ENCODE measurements around the gene PRSS56.

The PRSS56 gene

DNA sequence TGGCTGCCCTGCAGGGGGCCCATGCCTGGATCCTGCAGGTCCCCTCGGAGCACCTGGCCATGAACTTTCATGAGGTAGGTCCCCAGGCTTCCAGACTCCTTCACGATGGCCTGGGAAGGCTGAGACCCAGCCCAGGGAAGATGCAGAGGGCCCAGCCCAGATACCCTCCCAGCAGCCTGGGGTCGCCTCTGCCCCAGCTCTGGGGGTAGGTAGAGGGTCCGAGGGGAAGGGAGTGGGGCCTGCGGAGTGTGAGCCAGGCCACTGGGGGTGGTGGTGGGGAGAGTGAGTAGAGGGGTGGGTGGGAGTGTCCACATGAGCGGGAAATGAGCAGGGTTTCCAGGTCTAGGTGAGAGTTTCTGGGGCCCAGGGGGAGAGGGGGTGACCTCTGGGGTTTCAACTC lies 4.6 kb downstream of the PRSS56 start:
- TF ChIP-seq YY1 (IDR thresholded peaks at IDR 0.05; ENCODE audit: low read depth) = no peak
- no peak for TF ChIP-seq EP300 (IDR thresholded peaks at IDR 0.05; ENCODE audit: borderline replicate concordance)
- no peak for TF ChIP-seq CREB1 (IDR thresholded peaks at IDR 0.05; ENCODE audit: low read depth)
- TF ChIP-seq, protein P1, sequence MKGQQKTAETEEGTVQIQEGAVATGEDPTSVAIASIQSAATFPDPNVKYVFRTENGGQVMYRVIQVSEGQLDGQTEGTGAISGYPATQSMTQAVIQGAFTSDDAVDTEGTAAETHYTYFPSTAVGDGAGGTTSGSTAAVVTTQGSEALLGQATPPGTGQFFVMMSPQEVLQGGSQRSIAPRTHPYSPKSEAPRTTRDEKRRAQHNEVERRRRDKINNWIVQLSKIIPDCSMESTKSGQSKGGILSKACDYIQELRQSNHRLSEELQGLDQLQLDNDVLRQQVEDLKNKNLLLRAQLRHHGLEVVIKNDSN (IDR thresholded peaks at IDR 0.05) = no peak
- no peak for TF ChIP-seq TCF12 (IDR thresholded peaks at IDR 0.05; ENCODE audit: low read depth)
- no peak for TF ChIP-seq TEAD4 (IDR thresholded peaks at IDR 0.05)
- no peak for TF ChIP-seq EGR1 (IDR thresholded peaks at IDR 0.05)
- no peak for TF ChIP-seq CEBPB (IDR thresholded peaks at IDR 0.05)
- no peak for TF ChIP-seq FOXM1 (IDR thresholded peaks at IDR 0.05; ENCODE audit: borderline replicate concordance, low read depth)

DNA sequence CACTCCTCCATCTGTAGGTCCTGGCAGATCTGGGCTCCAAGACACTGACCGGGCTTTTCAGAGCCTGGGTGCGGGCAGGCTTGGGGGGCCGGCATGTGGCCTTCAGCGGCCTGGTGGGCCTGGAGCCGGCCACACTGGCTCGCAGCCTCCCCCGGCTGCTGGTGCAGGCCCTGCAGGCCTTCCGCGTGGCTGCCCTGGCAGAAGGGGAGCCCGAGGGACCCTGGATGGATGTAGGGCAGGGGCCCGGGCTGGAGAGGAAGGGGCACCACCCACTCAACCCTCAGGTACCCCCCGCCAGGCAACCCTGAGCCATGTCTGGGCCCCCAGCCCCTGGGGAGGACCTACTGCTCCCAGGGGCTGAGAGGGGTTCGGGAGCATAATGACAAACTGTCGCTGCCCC lies 5.0 kb downstream of the PRSS56 start:
- TF ChIP-seq RAD21 (IDR thresholded peaks at IDR 0.05; ENCODE audit: low read depth) (no peak), NFIC (IDR thresholded peaks at IDR 0.05) (no peak), ZBTB7A (IDR thresholded peaks at IDR 0.05; ENCODE audit: low read depth) (no peak; the same call in 1 of the 2 replicates), CREB1 (IDR thresholded peaks at IDR 0.05; ENCODE audit: low read depth) (no peak), EP300 (IDR thresholded peaks at IDR 0.05; ENCODE audit: borderline replicate concordance) (no peak), TAF1 (IDR thresholded peaks at IDR 0.05; ENCODE audit: low read depth) (no peak)
- TF ChIP-seq, protein P2, sequence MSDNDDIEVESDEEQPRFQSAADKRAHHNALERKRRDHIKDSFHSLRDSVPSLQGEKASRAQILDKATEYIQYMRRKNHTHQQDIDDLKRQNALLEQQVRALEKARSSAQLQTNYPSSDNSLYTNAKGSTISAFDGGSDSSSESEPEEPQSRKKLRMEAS (IDR thresholded peaks at IDR 0.05) = no peak
- TF ChIP-seq, protein P3, sequence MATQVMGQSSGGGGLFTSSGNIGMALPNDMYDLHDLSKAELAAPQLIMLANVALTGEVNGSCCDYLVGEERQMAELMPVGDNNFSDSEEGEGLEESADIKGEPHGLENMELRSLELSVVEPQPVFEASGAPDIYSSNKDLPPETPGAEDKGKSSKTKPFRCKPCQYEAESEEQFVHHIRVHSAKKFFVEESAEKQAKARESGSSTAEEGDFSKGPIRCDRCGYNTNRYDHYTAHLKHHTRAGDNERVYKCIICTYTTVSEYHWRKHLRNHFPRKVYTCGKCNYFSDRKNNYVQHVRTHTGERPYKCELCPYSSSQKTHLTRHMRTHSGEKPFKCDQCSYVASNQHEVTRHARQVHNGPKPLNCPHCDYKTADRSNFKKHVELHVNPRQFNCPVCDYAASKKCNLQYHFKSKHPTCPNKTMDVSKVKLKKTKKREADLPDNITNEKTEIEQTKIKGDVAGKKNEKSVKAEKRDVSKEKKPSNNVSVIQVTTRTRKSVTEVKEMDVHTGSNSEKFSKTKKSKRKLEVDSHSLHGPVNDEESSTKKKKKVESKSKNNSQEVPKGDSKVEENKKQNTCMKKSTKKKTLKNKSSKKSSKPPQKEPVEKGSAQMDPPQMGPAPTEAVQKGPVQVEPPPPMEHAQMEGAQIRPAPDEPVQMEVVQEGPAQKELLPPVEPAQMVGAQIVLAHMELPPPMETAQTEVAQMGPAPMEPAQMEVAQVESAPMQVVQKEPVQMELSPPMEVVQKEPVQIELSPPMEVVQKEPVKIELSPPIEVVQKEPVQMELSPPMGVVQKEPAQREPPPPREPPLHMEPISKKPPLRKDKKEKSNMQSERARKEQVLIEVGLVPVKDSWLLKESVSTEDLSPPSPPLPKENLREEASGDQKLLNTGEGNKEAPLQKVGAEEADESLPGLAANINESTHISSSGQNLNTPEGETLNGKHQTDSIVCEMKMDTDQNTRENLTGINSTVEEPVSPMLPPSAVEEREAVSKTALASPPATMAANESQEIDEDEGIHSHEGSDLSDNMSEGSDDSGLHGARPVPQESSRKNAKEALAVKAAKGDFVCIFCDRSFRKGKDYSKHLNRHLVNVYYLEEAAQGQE (IDR thresholded peaks at IDR 0.05; ENCODE audit: low read depth) = no peak
- TF ChIP-seq, protein P1 (IDR thresholded peaks at IDR 0.05) = no peak

DNA sequence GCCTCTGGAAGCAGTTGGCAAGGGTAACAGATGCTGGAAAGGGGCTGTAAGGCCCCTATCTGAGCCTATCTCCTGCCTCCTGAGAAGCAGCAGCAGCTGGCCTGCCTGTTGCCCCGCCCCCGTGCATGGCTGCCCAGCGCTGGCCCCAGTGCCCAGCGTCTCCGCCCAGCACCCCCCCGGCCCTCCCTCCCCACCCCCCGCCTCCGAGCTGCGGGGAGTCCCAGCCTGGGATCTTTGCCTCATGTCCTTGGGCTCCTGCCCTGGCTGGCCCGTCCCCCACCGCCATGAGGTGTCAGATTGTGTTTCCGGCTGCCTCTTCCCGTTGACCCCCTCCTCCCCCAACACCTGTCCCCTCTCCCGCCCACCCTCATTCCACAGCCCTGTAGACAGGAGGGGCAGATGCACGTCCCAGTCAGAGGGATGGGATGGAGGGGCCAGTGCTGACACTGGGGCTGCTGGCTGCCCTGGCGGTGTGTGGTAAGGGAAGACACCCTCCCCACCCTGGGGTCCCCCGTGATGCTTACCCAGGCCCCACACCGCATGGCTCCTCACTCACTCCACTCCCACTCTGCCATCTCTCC lies 5.7 kb downstream of the PRSS56 start, which contains the start of gene CHRND:
CHRND (plus strand) TSS at position 370 of the 581 bp plus-strand sequence; CDS start at position 426, 56 bp downstream.
- TF ChIP-seq CEBPB (IDR thresholded peaks at IDR 0.05) = no peak
- TF ChIP-seq YY1 (IDR thresholded peaks at IDR 0.05; ENCODE audit: low read depth) = 0 out of 2 replicates have a peak, but pooled peaks have one; percentile 30

DNA sequence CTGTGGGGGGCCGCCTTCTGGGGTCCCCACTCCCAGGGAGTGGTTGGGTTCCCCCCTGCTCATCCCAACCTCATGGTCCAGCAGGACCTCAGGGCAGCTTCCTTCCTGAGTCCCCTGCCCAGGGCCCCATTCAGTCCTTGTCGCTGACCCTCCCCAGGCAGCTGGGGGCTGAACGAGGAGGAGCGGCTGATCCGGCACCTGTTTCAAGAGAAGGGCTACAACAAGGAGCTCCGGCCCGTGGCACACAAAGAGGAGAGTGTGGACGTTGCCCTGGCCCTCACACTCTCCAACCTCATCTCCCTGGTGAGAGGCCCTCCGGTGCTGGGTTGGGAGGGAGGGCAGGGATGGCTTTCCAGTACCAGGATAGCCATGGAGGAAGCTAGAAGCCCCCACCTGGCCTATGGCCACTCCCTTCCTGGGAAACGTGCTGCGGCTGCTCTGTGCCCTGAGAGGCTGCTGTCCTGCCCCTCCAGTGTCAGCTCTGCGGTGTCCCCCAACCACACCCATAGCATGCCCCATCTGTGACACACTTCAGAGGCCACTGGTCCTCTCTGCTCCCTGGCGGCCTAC lies 6.3 kb downstream of the PRSS56 start:
- no peak for TF ChIP-seq CEBPB (IDR thresholded peaks at IDR 0.05)

DNA sequence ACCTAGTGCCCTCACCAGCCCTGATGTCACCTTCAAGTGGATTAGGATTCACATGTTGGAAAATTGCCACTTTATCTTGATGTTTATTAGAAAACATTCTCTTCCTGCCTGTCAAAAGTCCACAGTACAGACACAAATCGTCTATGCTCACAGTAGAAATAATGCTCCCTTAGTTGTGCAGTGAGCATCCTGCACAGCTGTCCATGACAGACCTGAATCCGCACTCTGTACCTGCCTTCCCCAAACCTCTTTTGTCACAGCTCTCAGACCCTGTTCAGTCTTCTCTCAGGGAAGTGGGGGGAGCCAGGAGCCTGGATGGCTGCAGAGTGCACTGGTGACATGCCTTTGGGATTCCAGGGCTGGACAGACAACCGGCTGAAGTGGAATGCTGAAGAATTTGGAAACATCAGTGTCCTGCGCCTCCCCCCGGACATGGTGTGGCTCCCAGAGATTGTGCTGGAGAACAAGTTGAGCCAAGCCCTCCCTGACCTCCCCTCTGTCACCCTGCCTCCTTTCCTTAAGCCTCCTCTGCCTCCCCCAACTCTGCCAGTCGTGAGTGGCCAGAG lies 7.8 kb downstream of the PRSS56 start:
- TF ChIP-seq CEBPB (IDR thresholded peaks at IDR 0.05) (no peak), CREB1 (IDR thresholded peaks at IDR 0.05; ENCODE audit: low read depth) (no peak), EP300 (IDR thresholded peaks at IDR 0.05; ENCODE audit: borderline replicate concordance) (no peak), NFIC (IDR thresholded peaks at IDR 0.05) (no peak), TAF1 (IDR thresholded peaks at IDR 0.05; ENCODE audit: low read depth) (no peak), EGR1 (IDR thresholded peaks at IDR 0.05) (no peak), RAD21 (IDR thresholded peaks at IDR 0.05; ENCODE audit: low read depth) (no peak), TEAD4 (IDR thresholded peaks at IDR 0.05) (no peak), ZBTB7A (IDR thresholded peaks at IDR 0.05; ENCODE audit: low read depth) (no peak), FOXM1 (IDR thresholded peaks at IDR 0.05; ENCODE audit: borderline replicate concordance, low read depth) (no peak), TCF12 (IDR thresholded peaks at IDR 0.05; ENCODE audit: low read depth) (no peak), YY1 (IDR thresholded peaks at IDR 0.05; ENCODE audit: low read depth) (no peak)
- TF ChIP-seq, protein P1 (IDR thresholded peaks at IDR 0.05) = no peak
- TF ChIP-seq, protein P3 (IDR thresholded peaks at IDR 0.05; ENCODE audit: low read depth) = no peak
- TF ChIP-seq, protein P2 (IDR thresholded peaks at IDR 0.05) = no peak
